Stimulated activated naive CD8-positive, alpha-beta T cell treated with anti-CD3 and anti-CD28 coated beads, Interleukin-15, amount 100 ng/mL, for 72 hours (primary cell): ENCODE results near the gene PRSS2.
"Not testable (repeated sequence)": the region's sequence is repeated elsewhere in the genome, so short reads cannot be mapped to it uniquely, and the experiment has no call there.

Source experiments
- ATAC-seq: fragments of 150-1000 bp; cut with Tn5 transposase; 2 replicates; pipeline ENCODE4 v1.10.0; 2021; ENCODE audit warnings: mild to moderate bottlenecking, moderate library complexity
- DNase-seq, 2 donors: peaks; one replicate each; pipeline ENCODE4 v3.0.0; 2021 to 2022
- H3K27ac Mint-ChIP-seq, 2 donors: one replicate each; pipeline ENCODE4 v1.8.0; 2022; ENCODE audit warnings: mild to moderate bottlenecking in 2 of 2, mixed read lengths in 2 of 2, moderate library complexity in 2 of 2
- H3K27me3 Mint-ChIP-seq: one replicate; pipeline ENCODE4 v1.8.0; 2022; ENCODE audit warnings: mixed read lengths
- H3K4me1 Mint-ChIP-seq: one replicate; pipeline ENCODE4 v1.8.0; 2022; ENCODE audit warnings: mild to moderate bottlenecking, mixed read lengths
- H3K4me3 Mint-ChIP-seq, 2 donors: one replicate each; pipeline ENCODE4 v1.8.0; 2022; ENCODE audit warnings: mild to moderate bottlenecking in 2 of 2, mixed read lengths in 2 of 2, moderate library complexity in 1 of 2
- H3K9me3 Mint-ChIP-seq, 2 donors: one replicate each; pipeline ENCODE4 v1.8.0; 2022; ENCODE audit warnings: mixed read lengths in 2 of 2

The PRSS2 gene

GRCh38 chr7:142752376-142753225 is 18.2 kb upstream of the PRSS2 start:
- no peaks in the 10 kb centered on the region for H3K27me3 Mint-ChIP-seq
- no peak overlapping the region for H3K4me3 Mint-ChIP-seq
- H3K9me3 Mint-ChIP-seq, result no peaks in the 10 kb centered on the region
- ATAC-seq, result no peak
- no peaks in the 10 kb centered on the region for H3K4me1 Mint-ChIP-seq
- no peak overlapping the region for H3K27ac Mint-ChIP-seq
- no peak for DNase-seq

- Mint-ChIP-seq H3K4me1 (no peaks in the 10 kb centered on the region), H3K27ac (no peak overlapping the region), H3K27me3 (no peaks in the 10 kb centered on the region), H3K9me3 (no peaks in the 10 kb centered on the region), H3K4me3 (no peak overlapping the region)
- DNase-seq (no peak), ATAC-seq (no peak)
Measured at GRCh38 chr7:142753366-142753765, 17.4 kb upstream of the PRSS2 start.

- H3K27ac Mint-ChIP-seq, H3K27me3 Mint-ChIP-seq, H3K9me3 Mint-ChIP-seq, H3K4me1 Mint-ChIP-seq, DNase-seq, ATAC-seq, H3K4me3 Mint-ChIP-seq: not testable (repeated sequence)
Measured at GRCh38 chr7:142753925-142754491, 16.8 kb upstream of the PRSS2 start.

- Mint-ChIP-seq H3K27ac (no peak overlapping the region), H3K9me3 (no peaks in the 10 kb centered on the region), H3K4me1 (no peaks in the 10 kb centered on the region), H3K4me3 (no peak overlapping the region), H3K27me3 (no peaks in the 10 kb centered on the region)
- DNase-seq, result no peak
- no peak for ATAC-seq
Measured at GRCh38 chr7:142754681-142755575, 15.8 kb upstream of the PRSS2 start.

GRCh38 chr7:142758312-142758711 is 12.5 kb upstream of the PRSS2 start:
- not testable (repeated sequence) for DNase-seq, ATAC-seq, H3K27me3 Mint-ChIP-seq, H3K9me3 Mint-ChIP-seq, H3K27ac Mint-ChIP-seq, H3K4me3 Mint-ChIP-seq, H3K4me1 Mint-ChIP-seq

- H3K9me3 Mint-ChIP-seq, result no peaks in the 10 kb centered on the region
- ATAC-seq (no peak), DNase-seq (no peak)
- H3K4me3 Mint-ChIP-seq, result no peak overlapping the region
- no peaks in the 10 kb centered on the region for H3K27me3 Mint-ChIP-seq
- peak overlapping the region in 1 of 2 donors; percentile 74 for H3K27ac Mint-ChIP-seq
- no peaks in the 10 kb centered on the region for H3K4me1 Mint-ChIP-seq
Measured at GRCh38 chr7:142759433-142759832, 11.3 kb upstream of the PRSS2 start.

GRCh38 chr7:142760071-142760642 is 10.6 kb upstream of the PRSS2 start:
- Mint-ChIP-seq H3K4me1 (no peaks in the 10 kb centered on the region), H3K27me3 (no peaks in the 10 kb centered on the region), H3K4me3 (no peak overlapping the region), H3K9me3 (no peaks in the 10 kb centered on the region), H3K27ac (peak overlapping the region in 1 of 2 donors; percentile 33)
- ATAC-seq (no peak), DNase-seq (no peak)

GRCh38 chr7:142761606-142762005 is 9.2 kb upstream of the PRSS2 start:
- H3K27ac Mint-ChIP-seq, H3K4me1 Mint-ChIP-seq, H3K27me3 Mint-ChIP-seq, ATAC-seq, H3K4me3 Mint-ChIP-seq, H3K9me3 Mint-ChIP-seq, DNase-seq: not testable (repeated sequence)

- H3K4me1 Mint-ChIP-seq, result no peaks in the 10 kb centered on the region
- no peaks in the 10 kb centered on the region for H3K9me3 Mint-ChIP-seq
- H3K27me3 Mint-ChIP-seq, result no peaks in the 10 kb centered on the region
- ATAC-seq (no peak), DNase-seq (no peak)
- peak overlapping the region in 1 of 2 donors; percentile 33 for H3K27ac Mint-ChIP-seq
- no peak overlapping the region for H3K4me3 Mint-ChIP-seq
Measured at GRCh38 chr7:142762104-142762503, 8.7 kb upstream of the PRSS2 start.

- DNase-seq, result no peak
Measured at GRCh38 chr7:142767451-142767850, 3.3 kb upstream of the PRSS2 start.

GRCh38 chr7:142767861-142768260 is 2.9 kb upstream of the PRSS2 start:
- no peaks in the 10 kb centered on the region for H3K27me3 Mint-ChIP-seq
- H3K4me3 Mint-ChIP-seq, result no peak overlapping the region
- H3K9me3 Mint-ChIP-seq, result no peaks in the 10 kb centered on the region
- H3K27ac Mint-ChIP-seq, result no peak overlapping the region
- peaks cover 8% of the 10 kb centered on the region for H3K4me1 Mint-ChIP-seq
- no peak for DNase-seq
- no peak for ATAC-seq

More at GRCh38 chr7:142767451-142767850, 3.3 kb upstream of the PRSS2 start:
- Mint-ChIP-seq H3K27ac (no peak overlapping the region), H3K4me1 (peaks cover 8% of the 10 kb centered on the region), H3K9me3 (no peaks in the 10 kb centered on the region), H3K4me3 (no peak overlapping the region), H3K27me3 (no peaks in the 10 kb centered on the region)
- ATAC-seq, result no peak

GRCh38 chr7:142768885-142769284 is 1.9 kb upstream of the PRSS2 start:
- H3K27ac Mint-ChIP-seq, H3K4me3 Mint-ChIP-seq, H3K27me3 Mint-ChIP-seq, DNase-seq, ATAC-seq, H3K4me1 Mint-ChIP-seq, H3K9me3 Mint-ChIP-seq: not testable (repeated sequence)

- ATAC-seq, result no peak
- H3K4me1 Mint-ChIP-seq, result peaks cover 8% of the 10 kb centered on the region
Measured at GRCh38 chr7:142771353-142771723, 568 bp downstream of the PRSS2 start.

GRCh38 chr7:142772051-142772450 is 1.3 kb downstream of the PRSS2 start:
- Mint-ChIP-seq H3K4me3 (no peak overlapping the region), H3K27ac (peak overlapping the region in 1 of 2 donors; percentile 46), H3K4me1 (peaks cover 8% of the 10 kb centered on the region), H3K9me3 (no peaks in the 10 kb centered on the region), H3K27me3 (no peaks in the 10 kb centered on the region)
- DNase-seq (no peak), ATAC-seq (no peak)

More at GRCh38 chr7:142771353-142771723, 568 bp downstream of the PRSS2 start:
- no peak overlapping the region for H3K27ac Mint-ChIP-seq
- H3K27me3 Mint-ChIP-seq, result no peaks in the 10 kb centered on the region
- no peaks in the 10 kb centered on the region for H3K9me3 Mint-ChIP-seq
- H3K4me3 Mint-ChIP-seq, result no peak overlapping the region
- DNase-seq, result no peak

- Mint-ChIP-seq H3K4me3 (no peak overlapping the region), H3K9me3 (no peaks in the 10 kb centered on the region), H3K27me3 (no peaks in the 10 kb centered on the region), H3K27ac (no peak overlapping the region), H3K4me1 (peaks cover 8% of the 10 kb centered on the region)
- DNase-seq, result no peak
- no peak for ATAC-seq
Measured at GRCh38 chr7:142772673-142773072, 1.9 kb downstream of the PRSS2 start.
